Measurements from ENCODE around the gene ELMOD1. TPM values are rescaled to one million over a fixed set of nuclear protein-coding genes. Genes with fewer than 3 reads are reported as not detected.

The ELMOD1 gene
- total RNA-seq, 6 donors from 2014 or later, result 0.15 to 2.3 (median 0.81) TPM; not detected in 2

DNA sequence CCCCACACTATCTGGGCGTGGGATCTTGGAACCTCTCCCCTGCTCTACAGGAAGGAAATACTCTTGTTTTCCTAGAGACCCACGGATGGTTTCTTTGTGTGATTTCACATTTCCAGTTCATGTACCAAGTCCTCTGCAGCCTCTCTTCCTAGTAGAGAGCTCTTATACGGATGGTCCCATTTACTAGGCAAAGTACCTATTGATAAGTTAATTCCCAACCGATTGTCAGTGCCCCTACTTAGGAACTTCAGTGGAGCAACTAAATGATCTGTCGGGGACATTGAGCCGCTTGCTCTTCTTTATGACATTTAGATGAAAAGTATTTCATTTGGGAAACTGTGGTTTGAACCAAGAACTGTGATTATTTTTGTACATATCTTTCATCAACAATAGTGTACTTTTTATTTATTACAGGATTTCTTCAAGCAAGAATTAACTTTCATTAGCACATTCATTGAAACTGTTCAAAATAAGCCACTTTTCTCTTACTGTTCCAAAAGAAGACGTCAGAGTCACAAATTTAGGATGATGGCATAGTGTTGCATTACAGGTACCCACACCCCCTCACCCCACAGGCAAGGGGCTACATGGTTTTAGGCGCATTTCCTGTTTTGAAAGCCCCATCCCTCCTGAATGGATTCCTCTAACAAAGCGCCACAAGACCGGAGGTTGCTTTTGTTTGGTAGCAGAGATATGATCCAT lies 34.2 kb downstream of the ELMOD1 start:
- Histone ChIP-seq H3K27me3 (no peaks in the 10 kb centered on the region), H3K4me1 (no peaks in the 10 kb centered on the region), H3K36me3 (no peaks in the 10 kb centered on the region), H3K4me3 (no peak overlapping the region), H3K27ac (no peak overlapping the region), H3K9me3 (no peaks in the 10 kb centered on the region)
- DNase-seq, result no peak
- 42 to 44% methylated on average over 10 of the region's 10 CpGs for WGBS, 2 donors
- no peak for ATAC-seq (ENCODE audit: low FRiP score in 2 of 2)
- TF ChIP-seq POLR2A (IDR thresholded peaks at IDR 0.05) (no peak), POLR2AphosphoS5 (IDR thresholded peaks at IDR 0.05) (no peak), EP300 (IDR thresholded peaks at IDR 0.05) (no peak)
- TF ChIP-seq, protein P1, sequence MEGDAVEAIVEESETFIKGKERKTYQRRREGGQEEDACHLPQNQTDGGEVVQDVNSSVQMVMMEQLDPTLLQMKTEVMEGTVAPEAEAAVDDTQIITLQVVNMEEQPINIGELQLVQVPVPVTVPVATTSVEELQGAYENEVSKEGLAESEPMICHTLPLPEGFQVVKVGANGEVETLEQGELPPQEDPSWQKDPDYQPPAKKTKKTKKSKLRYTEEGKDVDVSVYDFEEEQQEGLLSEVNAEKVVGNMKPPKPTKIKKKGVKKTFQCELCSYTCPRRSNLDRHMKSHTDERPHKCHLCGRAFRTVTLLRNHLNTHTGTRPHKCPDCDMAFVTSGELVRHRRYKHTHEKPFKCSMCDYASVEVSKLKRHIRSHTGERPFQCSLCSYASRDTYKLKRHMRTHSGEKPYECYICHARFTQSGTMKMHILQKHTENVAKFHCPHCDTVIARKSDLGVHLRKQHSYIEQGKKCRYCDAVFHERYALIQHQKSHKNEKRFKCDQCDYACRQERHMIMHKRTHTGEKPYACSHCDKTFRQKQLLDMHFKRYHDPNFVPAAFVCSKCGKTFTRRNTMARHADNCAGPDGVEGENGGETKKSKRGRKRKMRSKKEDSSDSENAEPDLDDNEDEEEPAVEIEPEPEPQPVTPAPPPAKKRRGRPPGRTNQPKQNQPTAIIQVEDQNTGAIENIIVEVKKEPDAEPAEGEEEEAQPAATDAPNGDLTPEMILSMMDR (IDR thresholded peaks at IDR 0.05), result no peak

DNA sequence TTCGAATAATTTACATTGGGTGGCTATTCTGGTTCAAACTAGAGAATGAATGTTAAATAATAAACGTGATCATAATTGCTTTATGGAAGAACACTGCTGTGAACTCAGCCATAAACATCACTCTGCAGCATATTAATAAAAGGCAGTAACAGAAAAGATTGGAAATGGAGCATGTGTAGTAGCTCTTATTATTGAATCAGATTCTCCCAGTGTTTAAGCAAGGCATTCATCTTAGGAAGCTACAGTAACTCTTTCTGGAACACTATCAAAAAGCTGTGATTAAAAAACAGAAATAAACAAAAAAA lies 34.7 kb downstream of the ELMOD1 start:
- Histone ChIP-seq H3K27ac (no peak overlapping the region), H3K36me3 (no peaks in the 10 kb centered on the region), H3K4me1 (no peaks in the 10 kb centered on the region), H3K27me3 (no peaks in the 10 kb centered on the region), H3K4me3 (no peak overlapping the region), H3K9me3 (no peaks in the 10 kb centered on the region)
- 25 to 26% methylated on average over 2 of the region's 2 CpGs for WGBS, 2 donors
- no peak for TF ChIP-seq EP300 (IDR thresholded peaks at IDR 0.05)
- TF ChIP-seq, protein P1 (IDR thresholded peaks at IDR 0.05), result no peak
- ATAC-seq (ENCODE audit: low FRiP score in 2 of 2) (no peak), DNase-seq (no peak)

DNA sequence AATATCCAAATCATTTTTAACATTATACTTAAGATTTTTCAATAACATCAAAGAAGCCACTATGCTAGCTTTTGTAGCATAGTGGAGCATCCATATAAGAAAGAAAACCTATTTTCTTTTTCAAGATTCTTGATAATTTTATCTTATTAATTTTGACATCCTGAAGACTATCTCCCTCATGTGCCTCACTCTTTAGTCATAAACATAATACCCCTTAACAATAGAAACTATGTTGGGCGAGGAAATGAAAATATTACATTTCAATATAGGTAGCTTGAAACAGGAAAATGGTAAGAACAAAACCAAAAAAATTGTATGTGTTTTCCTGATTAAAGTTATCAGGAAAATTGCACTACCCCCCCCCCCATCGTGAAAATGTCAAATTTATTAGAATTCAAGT lies 40.1 kb downstream of the ELMOD1 start:
- H3K27me3 ChIP-seq, result no peaks in the 10 kb centered on the region
- ATAC-seq (ENCODE audit: low FRiP score in 2 of 2), result no peak
- no peak for TF ChIP-seq POLR2A (IDR thresholded peaks at IDR 0.05)
- no peak for DNase-seq
- no peaks in the 10 kb centered on the region for H3K4me1 ChIP-seq
- 64 to 83% methylated on average over 2 of the region's 2 CpGs for WGBS, 2 donors
- no peak overlapping the region for H3K27ac ChIP-seq
- no peaks in the 10 kb centered on the region for H3K36me3 ChIP-seq
- no peak overlapping the region for H3K4me3 ChIP-seq
- H3K9me3 ChIP-seq, result no peaks in the 10 kb centered on the region

DNA sequence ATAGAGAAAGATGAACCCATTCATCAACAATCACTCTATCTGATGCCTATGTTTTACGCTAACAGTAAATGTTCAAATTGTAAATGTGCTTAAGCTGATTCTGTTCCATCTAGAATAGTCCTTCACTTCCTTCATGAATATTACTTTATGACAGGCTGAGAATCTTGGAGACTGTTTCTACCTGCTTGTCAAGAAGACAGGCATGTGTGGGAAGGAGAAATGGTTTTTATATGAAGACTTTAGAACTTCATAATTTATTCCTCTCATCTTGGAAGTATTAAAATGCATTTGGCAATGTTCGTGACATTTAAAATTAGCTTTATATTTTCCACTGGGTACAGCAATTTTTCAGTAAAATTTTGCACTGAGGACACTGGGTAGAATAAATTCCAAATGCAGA lies 41.0 kb downstream of the ELMOD1 start:
- Histone ChIP-seq H3K36me3 (no peaks in the 10 kb centered on the region), H3K9me3 (no peaks in the 10 kb centered on the region), H3K4me3 (no peak overlapping the region), H3K4me1 (no peaks in the 10 kb centered on the region), H3K27ac (no peak overlapping the region), H3K27me3 (no peaks in the 10 kb centered on the region)
- no peak for ATAC-seq (ENCODE audit: low FRiP score in 2 of 2)
- TF ChIP-seq, protein P1 (IDR thresholded peaks at IDR 0.05), result no peak
- no peak for DNase-seq
- WGBS, 2 donors, result 73 to 85% methylated on average over 2 of the region's 2 CpGs

DNA sequence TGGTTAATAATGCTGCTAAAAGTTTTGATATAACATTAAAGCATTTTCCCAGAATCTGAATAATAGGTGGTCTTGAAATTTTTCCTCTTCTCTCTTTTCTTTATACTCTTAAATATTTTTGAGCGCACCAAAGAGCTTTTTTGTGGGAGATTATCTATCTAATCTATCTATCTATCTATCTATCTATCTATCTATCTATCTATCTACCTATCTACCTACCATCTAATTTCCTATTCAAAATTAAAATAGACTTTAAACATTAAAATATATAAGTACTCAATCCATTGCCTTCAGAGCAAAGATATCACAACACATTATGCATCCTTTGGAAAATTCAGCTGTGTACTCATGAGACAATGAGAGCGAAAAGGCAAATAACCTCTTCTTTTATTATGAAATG lies 55.8 kb downstream of the ELMOD1 start:
- Histone ChIP-seq H3K36me3 (no peaks in the 10 kb centered on the region), H3K4me1 (no peaks in the 10 kb centered on the region), H3K27me3 (no peaks in the 10 kb centered on the region), H3K9me3 (no peaks in the 10 kb centered on the region), H3K4me3 (no peak overlapping the region), H3K27ac (no peak overlapping the region)
- DNase-seq, result no peak
- no peak for ATAC-seq (ENCODE audit: low FRiP score in 2 of 2)
- 92 to 99% methylated on average over 2 of the region's 2 CpGs for WGBS, 2 donors
- TF ChIP-seq POLR2A (IDR thresholded peaks at IDR 0.05) (no peak), POLR2AphosphoS5 (IDR thresholded peaks at IDR 0.05) (no peak), EP300 (IDR thresholded peaks at IDR 0.05) (no peak)
- TF ChIP-seq, protein P1 (IDR thresholded peaks at IDR 0.05), result no peak
